Measurements from ENCODE around the gene ZFAND6. TPM values are rescaled to one million over a fixed set of nuclear protein-coding genes. Genes with fewer than 3 reads are reported as not detected.

ZFAND6 gene
- total RNA-seq, 1 donor = 109 TPM

DNA sequence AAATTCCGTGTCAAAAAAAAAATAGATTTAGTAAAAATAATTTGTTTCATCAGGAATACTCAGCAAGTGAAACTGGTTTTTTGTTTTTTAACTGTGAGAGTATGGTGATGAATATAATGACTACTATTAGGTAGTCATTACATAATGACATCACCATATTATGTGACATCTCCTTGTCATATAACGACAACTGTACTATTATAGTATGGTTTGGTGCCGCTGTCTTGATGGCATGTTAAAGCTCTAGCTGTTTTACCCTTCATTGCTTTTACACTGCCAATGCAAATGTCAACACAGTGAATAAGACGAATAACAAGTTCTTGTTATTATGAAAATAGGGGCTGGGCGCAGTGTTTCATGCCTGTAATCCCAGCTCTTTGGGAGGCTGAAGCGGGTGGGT lies 47.7 kb downstream of the ZFAND6 start:
- no peak for TF ChIP-seq CTCF (IDR thresholded peaks at IDR 0.05; ENCODE audit: extremely low read depth, low read depth, low read length)
- H3K27ac ChIP-seq (ENCODE audit: low read depth, low read length) = no peak overlapping the region
- H4K20me1 ChIP-seq (ENCODE audit: insufficient read depth, low read length) = peaks cover 34% of the 10 kb centered on the region
- H3K4me2 ChIP-seq (ENCODE audit: insufficient read depth, low read length) = no peak overlapping the region
- no peak overlapping the region for H3K4me3 ChIP-seq (ENCODE audit: insufficient read depth, low read length)
- no peak overlapping the region for H2AFZ ChIP-seq (ENCODE audit: low read length)
- peaks cover 3% of the 10 kb centered on the region for H3K36me3 ChIP-seq (ENCODE audit: insufficient read depth, low read length)
- peaks cover 85% of the 10 kb centered on the region for H3K79me2 ChIP-seq (ENCODE audit: insufficient read depth, low read length)
- no peaks in the 10 kb centered on the region for H3K9me3 ChIP-seq (ENCODE audit: low read depth, low read length)
- H3K4me1 ChIP-seq (ENCODE audit: insufficient read depth, low read length) = peaks cover 22% of the 10 kb centered on the region
- no peak for DNase-seq (ENCODE audit: insufficient read length, low spot score, missing footprints)
- H3K27me3 ChIP-seq (ENCODE audit: insufficient read depth, low read length) = no peaks in the 10 kb centered on the region

GRCh38 chr15:80107774-80108173 lies 48.3 kb downstream of the ZFAND6 start:
- Histone ChIP-seq H3K36me3 (ENCODE audit: insufficient read depth, low read length) (peaks cover 3% of the 10 kb centered on the region), H3K4me3 (ENCODE audit: insufficient read depth, low read length) (no peak overlapping the region), H3K27ac (ENCODE audit: low read depth, low read length) (no peak overlapping the region), H3K9me3 (ENCODE audit: low read depth, low read length) (no peaks in the 10 kb centered on the region), H3K79me2 (ENCODE audit: insufficient read depth, low read length) (peaks cover 85% of the 10 kb centered on the region), H2AFZ (ENCODE audit: low read length) (no peak overlapping the region), H3K4me2 (ENCODE audit: insufficient read depth, low read length) (no peak overlapping the region), H3K27me3 (ENCODE audit: insufficient read depth, low read length) (no peaks in the 10 kb centered on the region), H3K4me1 (ENCODE audit: insufficient read depth, low read length) (peaks cover 22% of the 10 kb centered on the region), H4K20me1 (ENCODE audit: insufficient read depth, low read length) (peaks cover 33% of the 10 kb centered on the region)
- DNase-seq (ENCODE audit: insufficient read length, low spot score, missing footprints) = no peak
- TF ChIP-seq CTCF (IDR thresholded peaks at IDR 0.05; ENCODE audit: extremely low read depth, low read depth, low read length) = no peak

DNA sequence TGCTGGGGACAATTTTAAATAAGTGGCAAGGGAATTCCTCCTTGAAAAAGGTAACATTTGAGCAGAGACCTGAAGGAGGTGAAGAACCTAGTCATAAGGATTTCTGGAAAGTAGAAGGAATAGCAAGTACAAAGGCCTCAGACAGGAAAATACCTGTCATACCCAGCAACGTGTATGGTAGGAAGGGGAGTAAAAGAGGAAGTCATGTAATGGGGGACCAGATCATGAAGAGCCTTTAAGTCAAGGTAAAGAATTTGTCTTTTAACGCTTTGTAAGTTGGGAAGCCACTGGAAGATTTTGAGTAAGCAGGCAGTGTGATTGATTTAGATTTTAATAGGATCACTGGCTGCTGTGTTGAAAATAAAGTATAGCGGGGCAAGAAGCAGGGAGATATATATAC lies 49.9 kb downstream of the ZFAND6 start:
- Histone ChIP-seq H3K27ac (ENCODE audit: low read depth, low read length) (no peak overlapping the region), H4K20me1 (ENCODE audit: insufficient read depth, low read length) (peaks cover 24% of the 10 kb centered on the region), H3K4me1 (ENCODE audit: insufficient read depth, low read length) (peaks cover 22% of the 10 kb centered on the region), H3K79me2 (ENCODE audit: insufficient read depth, low read length) (peaks cover 83% of the 10 kb centered on the region), H3K4me3 (ENCODE audit: insufficient read depth, low read length) (no peak overlapping the region), H3K9me3 (ENCODE audit: low read depth, low read length) (no peaks in the 10 kb centered on the region), H2AFZ (ENCODE audit: low read length) (no peak overlapping the region), H3K27me3 (ENCODE audit: insufficient read depth, low read length) (no peaks in the 10 kb centered on the region), H3K4me2 (ENCODE audit: insufficient read depth, low read length) (no peak overlapping the region), H3K36me3 (ENCODE audit: insufficient read depth, low read length) (peaks cover 3% of the 10 kb centered on the region)
- no peak for DNase-seq (ENCODE audit: insufficient read length, low spot score, missing footprints)
- no peak for TF ChIP-seq CTCF (IDR thresholded peaks at IDR 0.05; ENCODE audit: extremely low read depth, low read depth, low read length)

- H3K4me3 ChIP-seq (ENCODE audit: insufficient read depth, low read length) = no peak overlapping the region
- no peaks in the 10 kb centered on the region for H3K27me3 ChIP-seq (ENCODE audit: insufficient read depth, low read length)
- peaks cover 17% of the 10 kb centered on the region for H4K20me1 ChIP-seq (ENCODE audit: insufficient read depth, low read length)
- peaks cover 3% of the 10 kb centered on the region for H3K36me3 ChIP-seq (ENCODE audit: insufficient read depth, low read length)
- H3K4me2 ChIP-seq (ENCODE audit: insufficient read depth, low read length) = no peak overlapping the region
- peaks cover 12% of the 10 kb centered on the region for H3K4me1 ChIP-seq (ENCODE audit: insufficient read depth, low read length)
- no peak overlapping the region for H2AFZ ChIP-seq (ENCODE audit: low read length)
- H3K79me2 ChIP-seq (ENCODE audit: insufficient read depth, low read length) = peaks cover 82% of the 10 kb centered on the region
- H3K9me3 ChIP-seq (ENCODE audit: low read depth, low read length) = no peaks in the 10 kb centered on the region
- H3K27ac ChIP-seq (ENCODE audit: low read depth, low read length) = no peak overlapping the region
- DNase-seq (ENCODE audit: insufficient read length, low spot score, missing footprints) = no peak
- no peak for TF ChIP-seq CTCF (IDR thresholded peaks at IDR 0.05; ENCODE audit: extremely low read depth, low read depth, low read length)
These were observed 51.4 kb downstream of the ZFAND6 start for GRCh38 chr15:80110920-80111319.
